H9 (cell line): Measurements from ENCODE around the gene CHCHD3. TPM values are rescaled to one million over a fixed set of nuclear protein-coding genes. Genes with fewer than 3 reads are reported as not detected.

Experiments
- DNase-seq: peaks from one replicate; pipeline ENCODE4 v3.0.0-alpha.2; 2017
- H2AFZ ChIP-seq: one replicate; pipeline ENCODE4 v1.6.1; 2013; ENCODE audit warnings: mild to moderate bottlenecking, low read length, control low read depth, moderate library complexity
- H2AK5ac ChIP-seq: 2 replicates; pipeline ENCODE4 v1.6.1; 2013; ENCODE audit warnings: low read length, control low read depth, mixed read lengths; ENCODE audit not compliant: insufficient read length
- H2BK120ac ChIP-seq: one replicate; pipeline ENCODE4 v1.6.1; 2013; ENCODE audit warnings: low read depth, mild to moderate bottlenecking, low read length, control low read depth, inconsistent platforms; ENCODE audit not compliant: poor library complexity, severe bottlenecking
- H2BK12ac ChIP-seq: 2 replicates; pipeline ENCODE4 v1.6.1; 2013; ENCODE audit warnings: low read length, control low read depth, mixed read lengths, low read depth; ENCODE audit not compliant: insufficient read length
- H2BK15ac ChIP-seq: 2 replicates; pipeline ENCODE4 v1.6.1; 2013; ENCODE audit warnings: low read depth, low read length, control low read depth
- H2BK20ac ChIP-seq: one replicate; pipeline ENCODE4 v1.6.1; 2013; ENCODE audit warnings: low read depth, mild to moderate bottlenecking, low read length, control low read depth, inconsistent platforms; ENCODE audit not compliant: poor library complexity, severe bottlenecking
- H2BK5ac ChIP-seq: 2 replicates; pipeline ENCODE4 v1.6.1; 2013; ENCODE audit warnings: low read length, control low read depth, mixed read lengths; ENCODE audit not compliant: insufficient read length
- H3K14ac ChIP-seq: 2 replicates; pipeline ENCODE4 v1.6.1; 2013; ENCODE audit warnings: low read length, control low read depth; ENCODE audit not compliant: insufficient read depth
- H3K18ac ChIP-seq: 2 replicates; pipeline ENCODE4 v1.6.1; 2013; ENCODE audit warnings: low read depth, mild to moderate bottlenecking, mixed read lengths, low read length, control low read depth; ENCODE audit not compliant: insufficient read length
- H3K23ac ChIP-seq: 2 replicates; pipeline ENCODE4 v1.6.1; 2013; ENCODE audit warnings: low read length, control low read depth, mixed read lengths, low read depth; ENCODE audit not compliant: insufficient read length
- H3K23me2 ChIP-seq: 2 replicates; pipeline ENCODE4 v1.6.1; 2013; ENCODE audit warnings: low read depth, mild to moderate bottlenecking, mixed read lengths, low read length, control low read depth; ENCODE audit not compliant: insufficient read length, poor library complexity, severe bottlenecking
- H3K27ac ChIP-seq: 2 replicates; pipeline ENCODE4 v1.5.1; 2013; ENCODE audit warnings: low read length, control low read depth, mixed read lengths, low read depth; ENCODE audit not compliant: insufficient read length
- H3K27me3 ChIP-seq: 2 replicates; pipeline ENCODE4 v1.6.1; 2013; ENCODE audit warnings: low read length, control low read depth, inconsistent platforms; ENCODE audit not compliant: insufficient read depth
- H3K4ac ChIP-seq: 2 replicates; pipeline ENCODE4 v1.6.1; 2013; ENCODE audit warnings: low read depth, mild to moderate bottlenecking, control low read depth, inconsistent platforms, low read length, moderate library complexity
- H3K4me1 ChIP-seq: 2 replicates; pipeline ENCODE4 v1.6.1; 2013; ENCODE audit warnings: low read length, control low read depth, inconsistent platforms; ENCODE audit not compliant: insufficient read depth
- H3K4me2 ChIP-seq: 2 replicates; pipeline ENCODE4 v1.6.1; 2013; ENCODE audit warnings: low read length, control low read depth, mixed read lengths; ENCODE audit not compliant: insufficient read length, insufficient read depth
- H3K56ac ChIP-seq: 2 replicates; pipeline ENCODE4 v1.6.1; 2013; ENCODE audit warnings: low read depth, mild to moderate bottlenecking, mixed read lengths, low read length, control low read depth; ENCODE audit not compliant: insufficient read length
- H3K79me1 ChIP-seq: 2 replicates; pipeline ENCODE4 v1.6.1; 2013; ENCODE audit warnings: low read depth, mild to moderate bottlenecking, moderate library complexity, low read length, control low read depth, inconsistent platforms; ENCODE audit not compliant: insufficient read depth, poor library complexity, severe bottlenecking
- H3K79me2 ChIP-seq: 2 replicates; pipeline ENCODE4 v1.6.1; 2013; ENCODE audit warnings: low read length, control low read depth, inconsistent platforms; ENCODE audit not compliant: insufficient read depth
- H3K9ac ChIP-seq: 2 replicates; pipeline ENCODE4 v1.6.1; 2013; ENCODE audit warnings: low read length, control low read depth, mixed read lengths; ENCODE audit not compliant: insufficient read length; ENCODE audit errors: extremely low read depth
- H3K9me3 ChIP-seq: one replicate; pipeline ENCODE4 v1.6.1; 2013; ENCODE audit warnings: low read depth, low read length, inconsistent platforms; ENCODE audit not compliant: control insufficient read depth
- H3T11ph ChIP-seq: one replicate; pipeline ENCODE4 v1.6.1; 2013; ENCODE audit warnings: mild to moderate bottlenecking, low read length, control low read depth, inconsistent platforms
- H4K20me1 ChIP-seq: one replicate; pipeline ENCODE4 v1.6.1; 2013; ENCODE audit not compliant: control insufficient read depth, insufficient read length, insufficient read depth
- H4K5ac ChIP-seq: 2 replicates; pipeline ENCODE4 v1.6.1; 2013; ENCODE audit warnings: low read depth, mild to moderate bottlenecking, mixed read lengths, low read length, control low read depth; ENCODE audit not compliant: insufficient read length
- H4K8ac ChIP-seq: replicated peaks from 2 replicates; pipeline ENCODE4 v1.6.1; 2013; ENCODE audit warnings: low read length, control low read depth, mixed read lengths, low read depth; ENCODE audit not compliant: insufficient read length
- H4K91ac ChIP-seq: 2 replicates; pipeline ENCODE4 v1.6.1; 2013; ENCODE audit warnings: low read depth, mild to moderate bottlenecking, moderate library complexity, mixed read lengths, low read length, control low read depth; ENCODE audit not compliant: insufficient read length
- H3K27ac Mint-ChIP-seq, 3 experiments: 2 replicates in 2 of 3; 3 replicates in 1 of 3; pipeline ENCODE4 v1.8.0; 2020 to 2021; ENCODE audit warnings: mixed read lengths in 3 of 3, mild to moderate bottlenecking in 1 of 3, moderate library complexity in 1 of 3
- H3K27me3 Mint-ChIP-seq: 2 replicates; pipeline ENCODE4 v1.8.0; 2021; ENCODE audit warnings: low read depth, mild to moderate bottlenecking, moderate library complexity, mixed read lengths
- H3K36me3 Mint-ChIP-seq, 3 experiments: 2 replicates in 2 of 3; 3 replicates in 1 of 3; pipeline ENCODE4 v1.8.0; 2020 to 2021; ENCODE audit warnings: low read depth in 3 of 3, mixed read lengths in 3 of 3; ENCODE audit not compliant: insufficient read depth in 1 of 3
- H3K4me1 Mint-ChIP-seq, 2 experiments: 2 replicates each; pipeline ENCODE4 v1.8.0; 2020; ENCODE audit warnings: mixed read lengths in 2 of 2
- H3K4me3 Mint-ChIP-seq, 2 experiments: 2 replicates in 1 of 2; 3 replicates in 1 of 2; pipeline ENCODE4 v1.8.0; 2020 to 2021; ENCODE audit warnings: mild to moderate bottlenecking in 2 of 2, mixed read lengths in 2 of 2, moderate library complexity in 1 of 2
- H3K9me3 Mint-ChIP-seq, 2 experiments: 2 replicates in 1 of 2; 3 replicates in 1 of 2; pipeline ENCODE4 v1.8.0; 2020; ENCODE audit warnings: mild to moderate bottlenecking in 2 of 2, mixed read lengths in 2 of 2, moderate library complexity in 1 of 2
- WGBS: extraction: QIAGEN DNeasy Blood & Tissue Kit; methylation state at CpG from one replicate; pipeline ENCODE4 v1.1.7; 2013; ENCODE audit warnings: missing lambda C conversion rate, low lambda C conversion rate, mixed read lengths; ENCODE audit not compliant: insufficient read length; ENCODE audit errors: extremely low coverage; 5-methylcytosine and 5-hydroxymethylcytosine counted together
- total RNA-seq: library from RNA; stranded (reverse); gene quantifications from 2 replicates; pipeline ENCODE4 v1.2.1, GENCODE V29; 2021
- TF ChIP-seq, protein P1 (sequence below): fragments of 200-600 bp; sonication (generic); conservative IDR thresholded peaks from 3 replicates; pipeline ENCODE4 v1.8.0; 2021; ENCODE audit warnings: antibody characterized with exemption, mild to moderate bottlenecking

The CHCHD3 gene
- total RNA-seq, 1 experiment from 2014 or later, result 104 TPM

DNA sequence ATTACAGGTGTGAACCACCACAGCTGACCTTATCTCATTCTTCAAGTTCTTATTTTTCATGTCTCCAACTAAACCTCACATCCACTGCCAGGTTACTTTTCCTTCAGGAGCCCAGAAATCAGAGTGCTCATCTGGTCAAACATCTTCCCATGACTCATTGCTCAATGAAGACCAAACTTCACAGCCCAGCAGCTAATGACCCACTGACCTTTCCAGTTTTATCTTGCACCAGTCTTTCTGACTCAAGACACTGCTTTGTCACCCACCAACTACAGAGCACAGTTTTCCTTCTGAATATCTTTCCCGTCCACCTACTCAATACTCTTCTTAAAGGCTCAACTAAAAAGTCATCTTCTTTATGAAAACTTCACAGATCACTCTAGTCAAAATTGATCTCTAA lies 245.1 kb downstream of the CHCHD3 start:
- Histone ChIP-seq H3K27ac (no peak overlapping the region), H3K4me1 (peaks cover 2% of the 10 kb centered on the region; the same call in 1 of the 2 replicates), H3K23me2 (no peaks in the 10 kb centered on the region), H3K4ac (no peak overlapping the region), H2BK120ac (no peak overlapping the region), H4K20me1 (no peaks in the 10 kb centered on the region), H2BK20ac (no peak overlapping the region), H3K27me3 (no peaks in the 10 kb centered on the region), H2BK15ac (no peak overlapping the region), H3K14ac (no peak overlapping the region), H3K23ac (no peak overlapping the region), H2BK12ac (no peak overlapping the region), H2AFZ (no peak overlapping the region), H4K8ac (no peak overlapping the region), H4K5ac (no peak overlapping the region), H3K56ac (no peak overlapping the region), H4K91ac (no peak overlapping the region), H3K79me1 (peaks cover 2% of the 10 kb centered on the region), H3K4me2 (no peak overlapping the region), H3T11ph (no peak overlapping the region), H2AK5ac (no peak overlapping the region), H3K9me3 (no peaks in the 10 kb centered on the region), H2BK5ac (no peak overlapping the region), H3K9ac (no peak overlapping the region), H3K79me2 (no peaks in the 10 kb centered on the region), H3K18ac (no peak overlapping the region)
- Mint-ChIP-seq H3K36me3 (peaks cover 14 to 17% (median 15%) of the 10 kb centered on the region in 3 experiments), H3K4me1 (peaks cover 8 to 14% of the 10 kb centered on the region in 2 experiments), H3K4me3 (no peak overlapping the region), H3K27me3 (no peaks in the 10 kb centered on the region), H3K9me3 (no peaks in the 10 kb centered on the region), H3K27ac (peak overlapping the region; percentile 6 to 20 (median 11); a peak in 1 of 7 replicates)
- no CpG with 5 or more reads among the region's 1 CpG for whole genome bisulfite sequencing
- TF ChIP-seq, protein P1, sequence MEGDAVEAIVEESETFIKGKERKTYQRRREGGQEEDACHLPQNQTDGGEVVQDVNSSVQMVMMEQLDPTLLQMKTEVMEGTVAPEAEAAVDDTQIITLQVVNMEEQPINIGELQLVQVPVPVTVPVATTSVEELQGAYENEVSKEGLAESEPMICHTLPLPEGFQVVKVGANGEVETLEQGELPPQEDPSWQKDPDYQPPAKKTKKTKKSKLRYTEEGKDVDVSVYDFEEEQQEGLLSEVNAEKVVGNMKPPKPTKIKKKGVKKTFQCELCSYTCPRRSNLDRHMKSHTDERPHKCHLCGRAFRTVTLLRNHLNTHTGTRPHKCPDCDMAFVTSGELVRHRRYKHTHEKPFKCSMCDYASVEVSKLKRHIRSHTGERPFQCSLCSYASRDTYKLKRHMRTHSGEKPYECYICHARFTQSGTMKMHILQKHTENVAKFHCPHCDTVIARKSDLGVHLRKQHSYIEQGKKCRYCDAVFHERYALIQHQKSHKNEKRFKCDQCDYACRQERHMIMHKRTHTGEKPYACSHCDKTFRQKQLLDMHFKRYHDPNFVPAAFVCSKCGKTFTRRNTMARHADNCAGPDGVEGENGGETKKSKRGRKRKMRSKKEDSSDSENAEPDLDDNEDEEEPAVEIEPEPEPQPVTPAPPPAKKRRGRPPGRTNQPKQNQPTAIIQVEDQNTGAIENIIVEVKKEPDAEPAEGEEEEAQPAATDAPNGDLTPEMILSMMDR, result no peak
- DNase-seq, result no peak
